ENCODE measurements around the gene CDKL5. TPM values are rescaled to one million over a fixed set of nuclear protein-coding genes. Genes with fewer than 3 reads are reported as not detected.

The CDKL5 gene
- total RNA-seq: 1.2 and 1.3 TPM in 2 replicates

GRCh38 chrX:18425199-18426003 lies at the start of gene CDKL5:
CDKL5 (plus strand) TSS chrX:18425608; CDS start chrX:18507097, 81,489 bp downstream.

GRCh38 chrX:18672008-18672407 lies 246.6 kb downstream of the CDKL5 start, which contains the start of gene RS1:
RS1 (minus strand) TSS chrX:18672108; CDS start chrX:18672068, 40 bp downstream.

Other genes with a start within 250 kb of the CDKL5 start
- gene BEND2, start 204.7 kb upstream of the CDKL5 start, total RNA-seq: not detected in 2 replicates
- gene SCML2, start 70.9 kb upstream of the CDKL5 start, total RNA-seq: 1.2 TPM in 2 replicates
- not detected in 2 replicates for gene RS1, start 246.5 kb downstream of the CDKL5 start, total RNA-seq